Hepatocyte (in vitro differentiated cells): ENCODE measurements around the gene STARD9. TPM values are rescaled to one million over a fixed set of nuclear protein-coding genes. Genes with fewer than 3 reads are reported as not detected.
A peak's percentile ranks its signal among the peaks of the same experiment; 100 is the strongest.
"Not testable (repeated sequence)": the region's sequence is repeated elsewhere in the genome, so short reads cannot be mapped to it uniquely, and the experiment has no call there.

Experiments used
- DNase-seq: peaks from one replicate; pipeline ENCODE4 v3.0.0-alpha.2; 2016; ENCODE audit warnings: low spot score
- H2AFZ ChIP-seq: fragments of 200-600 bp; sonication (generic); 2 replicates; pipeline ENCODE4 v1.6.0; 2016; ENCODE audit warnings: antibody characterized with exemption, mild to moderate bottlenecking
- H3K27ac ChIP-seq: fragments of 200-600 bp; sonication (generic); 2 replicates; pipeline ENCODE4 v1.5.1; 2016; ENCODE audit warnings: mild to moderate bottlenecking
- H3K27me3 ChIP-seq: fragments of 200-600 bp; sonication (generic); 2 replicates; pipeline ENCODE4 v1.6.1; 2016
- H3K36me3 ChIP-seq: fragments of 200-600 bp; sonication (generic); replicated peaks from 2 replicates; pipeline ENCODE4 v1.5.1; 2016; ENCODE audit warnings: low read depth; ENCODE audit not compliant: insufficient read depth
- H3K4me1 ChIP-seq: fragments of 200-600 bp; sonication (generic); 2 replicates; pipeline ENCODE4 v1.5.1; 2016; ENCODE audit warnings: mild to moderate bottlenecking, moderate library complexity; ENCODE audit not compliant: insufficient read depth
- H3K4me2 ChIP-seq: fragments of 200-600 bp; sonication (generic); 2 replicates; pipeline ENCODE4 v1.6.0; 2016
- H3K4me3 ChIP-seq: fragments of 200-600 bp; sonication (generic); 2 replicates; pipeline ENCODE4 v1.5.1; 2016; ENCODE audit warnings: mild to moderate bottlenecking
- H3K79me2 ChIP-seq: fragments of 200-600 bp; sonication (generic); 2 replicates; pipeline ENCODE4 v1.6.0; 2017; ENCODE audit warnings: mild to moderate bottlenecking
- H3K9me2 ChIP-seq: fragments of 200-600 bp; sonication (generic); replicated peaks from 2 replicates; pipeline ENCODE4 v1.6.0; 2017; ENCODE audit warnings: mild to moderate bottlenecking; ENCODE audit not compliant: insufficient read depth
- H3K9me3 ChIP-seq: fragments of 200-600 bp; sonication (generic); 2 replicates; pipeline ENCODE4 v1.5.1; 2016; ENCODE audit warnings: low read depth, mild to moderate bottlenecking
- H4K20me1 ChIP-seq: fragments of 200-600 bp; sonication (generic); 2 replicates; pipeline ENCODE4 v1.6.0; 2016; ENCODE audit warnings: mild to moderate bottlenecking; ENCODE audit not compliant: insufficient read depth, poor library complexity, severe bottlenecking
- CTCF ChIP-seq: fragments of 200-600 bp; sonication (generic); IDR thresholded peaks from 2 replicates; pipeline ENCODE4 v1.5.1; 2016; ENCODE audit warnings: antibody characterized with exemption, mild to moderate bottlenecking; ENCODE audit not compliant: poor library complexity
- EZH2 ChIP-seq: fragments of 200-600 bp; sonication (generic); IDR thresholded peaks from 2 replicates; pipeline ENCODE4 v1.6.1; 2016; ENCODE audit warnings: antibody characterized with exemption, mild to moderate bottlenecking, borderline replicate concordance
- EZH2phosphoT487 ChIP-seq: fragments of 200-600 bp; sonication (generic); IDR thresholded peaks from one replicate; pipeline ENCODE4 v1.6.1; 2018; ENCODE audit warnings: antibody characterized with exemption, mild to moderate bottlenecking, low read depth, moderate library complexity; ENCODE audit not compliant: unreplicated experiment, severe bottlenecking
- WGBS: methylation state at CpG from one replicate; pipeline ENCODE4 v1.1.6; 2016; ENCODE audit warnings: low lambda C conversion rate; ENCODE audit errors: missing lambda C conversion rate; 5-methylcytosine and 5-hydroxymethylcytosine counted together
- polyA plus RNA-seq: library from polyadenylated mRNA; unstranded; fragments of >200 nt; fragmentation: Nextera tagmentation; extraction: Ambion mirVana; gene quantifications from 2 replicates; pipeline ENCODE4 v1.2.1, GENCODE V29; 2016
- total RNA-seq: library from RNA; depleted of rRNA; stranded (reverse); fragments of >200 nt; gene quantifications from 2 replicates; pipeline ENCODE4 v1.2.3, GENCODE V29; 2014

STARD9 gene
- total and polyA plus RNA-seq, 2 experiments from 2014 or later: 0.50 to 3.0 TPM

GRCh38 chr15:42549032-42549491 is 26.3 kb upstream of the STARD9 start:
- H3K27ac ChIP-seq: peak overlapping the region; percentile 94
- peak overlapping the region; percentile 80 for H3K4me2 ChIP-seq
- H3K36me3 ChIP-seq: no peaks in the 10 kb centered on the region
- DNase-seq: peak; percentile 33
- H3K9me2 ChIP-seq: no peaks in the 10 kb centered on the region
- peak overlapping the region; percentile 88 for H3K4me3 ChIP-seq
- under 1% methylated on average over 15 of the region's 15 CpGs for whole genome bisulfite sequencing
- H3K27me3 ChIP-seq: no peaks in the 10 kb centered on the region
- TF ChIP-seq EZH2phosphoT487 (no peak), EZH2 (no peak), CTCF (no peak)
- H3K9me3 ChIP-seq: no peaks in the 10 kb centered on the region
- peaks cover 12% of the 10 kb centered on the region for H3K4me1 ChIP-seq
- H4K20me1 ChIP-seq: no peaks in the 10 kb centered on the region
- peaks cover 68% of the 10 kb centered on the region for H3K79me2 ChIP-seq
- H2AFZ ChIP-seq: peak overlapping the region; percentile 99

GRCh38 chr15:42549741-42550392 is 25.5 kb upstream of the STARD9 start:
- Histone ChIP-seq H3K36me3 (no peaks in the 10 kb centered on the region), H3K4me2 (peak overlapping the region; percentile 80), H3K9me3 (no peaks in the 10 kb centered on the region), H3K79me2 (peaks cover 74% of the 10 kb centered on the region), H4K20me1 (no peaks in the 10 kb centered on the region), H3K4me1 (peaks cover 12% of the 10 kb centered on the region), H2AFZ (peak overlapping the region; percentile 99), H3K27me3 (no peaks in the 10 kb centered on the region), H3K4me3 (peak overlapping the region; percentile 88), H3K27ac (no peak overlapping the region), H3K9me2 (no peaks in the 10 kb centered on the region)
- no peak for DNase-seq
- TF ChIP-seq EZH2 (no peak), EZH2phosphoT487 (no peak), CTCF (no peak)
- WGBS: 84% methylated on average over 12 of the region's 12 CpGs

GRCh38 chr15:42553554-42553953 is 21.9 kb upstream of the STARD9 start:
- Histone ChIP-seq H3K4me2 (no peak overlapping the region), H3K27ac (no peak overlapping the region), H3K4me3 (no peak overlapping the region), H4K20me1 (no peaks in the 10 kb centered on the region), H3K36me3 (no peaks in the 10 kb centered on the region), H3K27me3 (no peaks in the 10 kb centered on the region), H2AFZ (no peak overlapping the region), H3K9me3 (no peaks in the 10 kb centered on the region), H3K9me2 (no peaks in the 10 kb centered on the region), H3K4me1 (peaks cover 5% of the 10 kb centered on the region), H3K79me2 (peaks cover 57% of the 10 kb centered on the region)
- 89% methylated on average over 1 of the region's 1 CpG for WGBS
- TF ChIP-seq CTCF: no peak
- no peak for TF ChIP-seq EZH2phosphoT487
- no peak for DNase-seq

GRCh38 chr15:42556550-42557207 is 18.7 kb upstream of the STARD9 start:
- not testable (repeated sequence) for H3K4me3 ChIP-seq, H3K27ac ChIP-seq, H3K27me3 ChIP-seq, H3K4me1 ChIP-seq, H3K4me2 ChIP-seq, H4K20me1 ChIP-seq, H3K9me3 ChIP-seq, H3K9me2 ChIP-seq, DNase-seq, H3K36me3 ChIP-seq, H2AFZ ChIP-seq
- 97% methylated on average over 12 of the region's 12 CpGs for WGBS
- peaks cover 30% of the 10 kb centered on the region for H3K79me2 ChIP-seq
